Endothelial cell of hepatic sinusoid (primary cell): ENCODE measurements around the gene FOCAD.
"Not testable (repeated sequence)": the region's sequence is repeated elsewhere in the genome, so short reads cannot be mapped to it uniquely, and the experiment has no call there.

Experiments used
- in situ Hi-C: cut with HindIII; loops from 2 replicates; pipeline ENCODE4 v1.10.0; 2017; ENCODE audit warnings: low sequenced_read_pairs

FOCAD gene

GRCh38 chr9:20670395-20670794, 13.7 kb upstream of the FOCAD start:
- in situ Hi-C loops = no loop called here

GRCh38 chr9:20671635-20672034, 12.4 kb upstream of the FOCAD start:
- in situ Hi-C loops = no loop called here

- in situ Hi-C loops = not testable (repeated sequence)
Observed at GRCh38 chr9:20673537-20673936, 10.5 kb upstream of the FOCAD start.

- in situ Hi-C loops = no loop called here
Observed at GRCh38 chr9:20681467-20681866, 2.6 kb upstream of the FOCAD start.

GRCh38 chr9:20683351-20684034, 566 bp upstream of the FOCAD start:
- in situ Hi-C loops = no loop called here

GRCh38 chr9:20684875-20685696, 1.0 kb downstream of the FOCAD start:
- in situ Hi-C loops = no loop called here

GRCh38 chr9:20685769-20686168, 1.7 kb downstream of the FOCAD start:
- in situ Hi-C loops = no loop called here

GRCh38 chr9:20689833-20690232, 5.8 kb downstream of the FOCAD start:
- in situ Hi-C loops = no loop called here

GRCh38 chr9:20692554-20692953, 8.5 kb downstream of the FOCAD start:
- in situ Hi-C loops = no loop called here

GRCh38 chr9:20693068-20693467, 9.0 kb downstream of the FOCAD start:
- in situ Hi-C loops = no loop called here

- in situ Hi-C loops = no loop called here
Observed at GRCh38 chr9:20694248-20694647, 10.2 kb downstream of the FOCAD start.

GRCh38 chr9:20697021-20697719, 13.1 kb downstream of the FOCAD start:
- in situ Hi-C loops = no loop called here

GRCh38 chr9:20698782-20699181, 14.7 kb downstream of the FOCAD start:
- in situ Hi-C loops = no loop called here

GRCh38 chr9:20701060-20701459, 17.0 kb downstream of the FOCAD start:
- in situ Hi-C loops = no loop called here

- in situ Hi-C loops = no loop called here
Observed at GRCh38 chr9:20702570-20702969, 18.5 kb downstream of the FOCAD start.

GRCh38 chr9:20703146-20703545, 19.1 kb downstream of the FOCAD start:
- in situ Hi-C loops = no loop called here

GRCh38 chr9:20707708-20708107, 23.6 kb downstream of the FOCAD start:
- in situ Hi-C loops = no loop called here

- in situ Hi-C loops = no loop called here
Observed at GRCh38 chr9:20713172-20713571, 29.1 kb downstream of the FOCAD start.

GRCh38 chr9:20714442-20715415, 30.7 kb downstream of the FOCAD start:
- in situ Hi-C loops = no loop called here

GRCh38 chr9:20722221-20722620, 38.2 kb downstream of the FOCAD start:
- in situ Hi-C loops = no loop called here

GRCh38 chr9:20725675-20726074, 41.6 kb downstream of the FOCAD start:
- in situ Hi-C loops = no loop called here
